HG02588 (cell line): ENCODE data around the gene C11orf68.

Experiments
- ATAC-seq: cut with Tn5 transposase; IDR thresholded peaks from one replicate; pipeline ENCODE4 v1.9.1; 2021; ENCODE audit warnings: mild to moderate bottlenecking, moderate library complexity; ENCODE audit not compliant: unreplicated experiment

Gene C11orf68

DNA sequence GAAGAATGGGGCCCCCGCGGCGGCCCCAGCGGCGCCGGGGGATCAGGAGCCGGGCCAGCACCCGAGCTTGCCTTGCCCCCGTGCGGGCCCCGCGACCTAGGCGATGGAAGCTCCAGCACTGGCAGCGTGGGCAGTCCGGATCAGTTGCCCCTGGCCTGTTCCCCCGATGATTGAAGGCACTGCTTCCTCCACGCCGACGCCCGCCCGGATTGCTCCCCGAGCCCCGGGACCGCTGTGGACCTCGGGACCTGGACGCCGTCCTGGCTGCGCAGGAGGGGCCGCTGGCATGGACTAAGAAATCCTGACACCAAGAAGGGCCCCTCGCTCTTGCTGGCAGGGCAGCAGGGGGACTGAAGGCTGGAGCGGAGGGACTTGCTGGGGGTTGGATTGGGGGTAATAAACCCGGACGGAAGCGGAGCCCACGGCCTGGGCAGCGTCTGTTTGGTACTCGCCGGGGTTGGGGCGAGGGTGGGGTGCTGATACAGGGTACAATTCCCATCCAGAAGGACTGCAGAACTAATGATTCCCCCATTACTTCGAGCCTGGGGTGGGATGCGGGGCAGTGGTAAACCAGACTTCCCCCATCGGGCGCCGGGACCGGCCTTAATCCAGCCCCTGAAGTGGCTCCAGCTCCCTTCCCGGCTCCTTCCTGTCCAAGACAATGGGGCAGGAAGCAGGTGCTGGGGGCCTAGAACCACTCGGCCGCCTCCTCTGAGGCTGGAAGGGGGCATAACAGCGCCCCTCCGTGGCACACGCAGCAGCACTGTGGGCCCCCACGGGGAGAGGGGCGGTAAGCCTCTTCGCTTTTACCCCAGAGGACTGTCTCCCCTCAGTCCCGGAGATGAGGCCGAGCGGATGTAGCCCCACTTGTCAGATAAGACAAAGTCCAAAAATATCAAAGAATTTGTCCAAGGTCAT lies 27.4 kb downstream of the C11orf68 start:
- ATAC-seq, result no peak

DNA sequence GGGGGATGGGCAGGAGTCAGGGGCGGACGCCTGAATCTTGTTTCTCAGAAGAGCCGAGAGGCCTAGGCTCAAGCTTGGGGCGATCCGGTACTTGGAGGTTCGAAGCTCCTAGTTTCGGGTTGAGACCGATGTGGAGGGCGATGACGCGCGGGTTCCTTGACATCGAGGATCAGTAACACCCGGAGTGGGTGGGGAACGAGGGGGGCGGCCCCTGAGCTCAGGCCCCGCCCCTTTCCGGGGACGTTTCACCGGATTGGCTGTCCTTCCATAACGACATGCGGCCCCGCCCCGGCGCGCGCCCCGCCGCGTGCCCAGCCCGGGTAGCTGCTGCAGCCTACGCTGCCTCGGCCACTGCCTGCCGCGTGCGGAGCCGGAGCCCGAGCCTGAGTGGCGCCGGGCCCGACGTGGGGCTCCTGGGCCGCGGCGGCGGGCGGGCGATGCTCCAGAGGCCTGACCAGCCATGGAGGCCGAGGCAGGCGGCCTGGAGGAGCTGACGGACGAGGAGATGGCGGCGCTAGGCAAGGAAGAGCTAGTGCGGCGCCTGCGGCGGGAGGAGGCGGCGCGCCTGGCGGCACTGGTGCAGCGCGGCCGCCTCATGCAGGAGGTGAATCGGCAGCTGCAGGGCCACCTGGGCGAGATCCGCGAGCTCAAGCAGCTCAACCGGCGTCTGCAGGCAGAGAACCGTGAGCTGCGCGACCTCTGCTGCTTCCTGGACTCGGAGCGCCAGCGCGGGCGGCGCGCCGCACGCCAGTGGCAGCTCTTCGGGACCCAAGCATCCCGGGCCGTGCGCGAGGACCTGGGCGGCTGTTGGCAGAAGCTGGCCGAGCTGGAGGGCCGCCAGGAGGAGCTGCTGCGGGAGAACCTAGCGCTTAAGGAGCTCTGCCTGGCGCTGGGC lies 28.3 kb downstream of the C11orf68 start, which contains the start of gene CCDC85B:
CCDC85B (plus strand) TSS at position 350 of the 895 bp plus-strand sequence; CDS start at position 461, 111 bp downstream.
- ATAC-seq, result peak; percentile 49

DNA sequence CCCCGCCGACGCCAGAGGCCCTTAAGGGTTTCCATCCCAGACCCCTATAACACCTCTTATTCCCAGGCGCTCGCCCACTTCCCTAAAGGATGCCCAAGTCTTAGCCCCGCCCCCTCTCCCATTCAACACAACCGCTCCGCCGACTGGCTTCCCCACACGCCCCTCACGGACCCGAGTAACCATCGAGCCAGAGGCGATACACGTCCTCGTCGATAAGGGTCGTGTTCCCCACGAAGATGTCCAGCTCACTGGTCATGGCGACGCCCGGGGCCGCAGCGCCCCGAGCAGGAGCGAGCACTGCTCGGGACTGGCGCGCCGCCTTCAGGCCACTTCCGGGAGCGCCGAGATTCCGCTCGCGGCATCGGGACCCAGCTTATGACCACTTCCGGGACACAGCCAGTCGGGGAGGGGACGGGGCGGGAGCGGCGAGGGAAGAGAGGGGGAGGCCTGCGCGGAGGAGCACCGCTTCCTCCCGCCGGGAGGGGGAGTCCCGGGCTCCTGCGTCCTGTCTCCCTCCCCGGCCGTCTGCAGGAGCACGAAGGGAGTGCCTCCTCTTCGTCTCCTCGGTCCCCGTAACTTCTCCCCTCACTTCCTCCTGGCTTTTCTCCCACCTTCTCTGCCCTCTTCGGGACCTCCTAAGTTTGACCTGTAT lies 30.6 kb downstream of the C11orf68 start, which contains the start of gene FIBP:
FIBP (minus strand) TSS at position 309 of the 652 bp plus-strand sequence; CDS start at position 256, 53 bp downstream.
- peak; percentile 58 for ATAC-seq

DNA sequence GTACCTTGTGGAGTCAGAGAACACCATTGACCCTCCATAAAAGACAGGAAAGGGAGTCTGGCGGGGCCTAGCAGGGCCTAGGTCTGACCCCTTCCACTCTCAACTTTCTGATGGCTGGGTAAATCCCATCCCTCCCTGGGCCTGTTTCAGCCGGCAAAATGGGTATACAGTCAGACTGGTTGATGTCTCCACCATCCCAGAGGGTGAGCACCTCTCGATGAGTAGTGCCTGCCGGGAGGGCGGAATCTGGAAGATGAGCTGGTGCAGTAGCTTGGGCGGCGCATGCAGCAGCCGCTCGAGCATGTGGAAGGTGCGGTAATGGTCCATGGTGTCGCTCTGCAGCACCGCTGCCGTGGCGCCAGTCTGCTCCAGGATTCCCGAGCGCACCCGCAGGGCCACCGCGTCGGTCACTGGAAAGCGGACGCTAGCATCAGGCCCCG lies 31.1 kb downstream of the C11orf68 start:
- no peak for ATAC-seq

DNA sequence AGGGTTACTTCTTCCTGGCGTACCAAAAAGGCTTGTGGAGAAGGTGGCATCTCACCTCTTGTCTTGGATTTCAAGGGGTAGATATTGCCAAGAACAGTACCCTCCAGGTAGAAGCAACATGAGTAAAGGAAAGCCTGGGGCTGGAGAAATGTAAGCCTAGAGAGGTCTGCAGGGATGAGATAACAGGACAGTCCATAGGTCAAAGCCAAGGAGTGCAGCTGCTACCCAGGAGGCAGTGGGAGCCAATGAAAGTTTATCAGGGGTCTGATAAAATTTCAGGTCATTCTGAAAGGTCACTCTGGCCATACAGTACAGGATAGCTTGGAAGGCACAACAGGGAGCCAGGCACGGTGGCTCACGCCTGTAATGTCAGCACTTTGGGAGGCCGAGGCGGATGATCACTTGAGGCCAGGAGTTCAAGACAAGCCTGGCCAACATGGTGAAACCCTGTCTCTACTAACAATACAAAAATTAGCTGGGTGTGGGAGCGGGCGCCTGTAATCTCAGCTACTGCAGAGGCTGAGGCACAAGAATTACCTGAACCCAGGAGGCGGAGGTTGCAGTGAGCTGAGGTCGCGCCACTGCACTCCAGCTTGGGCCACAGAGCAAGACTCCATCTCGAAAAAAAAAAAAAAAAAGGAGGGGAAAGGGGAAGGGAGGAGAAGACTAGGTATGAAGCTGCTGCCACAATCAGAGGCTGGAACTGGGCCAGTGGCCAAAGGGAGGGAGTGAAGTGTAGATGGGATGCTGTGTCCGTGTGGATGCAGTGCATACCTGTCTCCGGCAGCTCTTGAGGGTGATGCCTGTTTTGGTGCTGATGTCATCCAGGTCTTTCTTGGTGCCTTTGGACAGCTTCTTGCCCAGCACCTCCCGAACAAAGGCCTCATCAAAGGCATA lies 31.8 kb downstream of the C11orf68 start:
- ATAC-seq, result no peak

DNA sequence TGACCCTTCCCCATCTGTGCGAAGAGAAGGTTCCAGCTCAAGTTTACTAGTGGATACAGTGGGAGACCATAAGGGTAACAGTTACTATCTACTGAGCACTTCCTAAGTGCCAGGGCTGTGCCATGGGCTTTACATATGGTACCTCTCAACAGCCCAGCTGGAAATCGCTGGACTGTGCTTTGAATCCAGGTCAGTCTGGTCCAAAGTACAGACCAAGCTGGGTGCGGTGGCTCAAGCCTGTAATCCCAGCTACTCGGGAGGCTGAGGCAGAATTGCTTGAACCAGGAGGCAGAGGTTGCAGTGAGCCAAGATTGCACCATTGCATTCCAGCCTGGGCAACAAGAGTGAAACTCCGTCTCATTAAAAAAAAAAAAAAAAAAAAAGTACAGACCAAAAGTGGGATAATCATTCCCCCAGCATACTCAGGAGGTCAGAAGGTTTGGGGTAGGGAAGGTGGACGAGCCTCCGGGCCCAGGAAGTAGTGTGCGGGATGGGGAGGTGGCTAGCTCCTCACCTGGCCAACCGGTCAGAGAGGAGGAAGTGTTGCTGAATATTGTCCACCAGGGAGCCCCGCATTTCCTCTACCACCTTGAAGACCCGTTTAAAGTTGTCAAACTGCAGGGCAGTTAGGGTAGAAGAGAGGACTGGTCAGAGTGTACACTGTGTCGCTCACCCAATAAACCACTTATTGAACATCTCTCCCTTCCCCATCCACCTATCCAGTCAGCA lies 32.9 kb downstream of the C11orf68 start:
- no peak for ATAC-seq

DNA sequence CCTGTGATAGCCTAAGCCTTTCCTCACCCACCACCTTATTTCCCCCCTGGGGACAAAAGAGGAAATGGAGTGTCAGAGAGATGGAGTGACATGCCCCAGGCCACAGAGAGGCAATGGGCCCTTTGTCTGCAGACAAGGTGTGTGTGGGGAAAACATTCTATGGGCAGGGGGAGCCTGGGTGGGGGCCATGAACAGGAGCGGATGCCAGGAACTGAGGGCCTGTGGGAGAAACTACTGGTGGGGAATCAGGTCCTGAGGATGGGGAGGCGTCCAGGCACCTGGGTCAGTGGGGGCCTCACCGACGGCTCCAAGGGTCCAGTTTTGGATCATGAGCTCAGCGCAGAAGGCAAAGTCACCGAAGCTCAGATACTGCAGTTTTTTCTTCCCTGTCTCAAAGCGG lies 33.6 kb downstream of the C11orf68 start:
- no peak for ATAC-seq

DNA sequence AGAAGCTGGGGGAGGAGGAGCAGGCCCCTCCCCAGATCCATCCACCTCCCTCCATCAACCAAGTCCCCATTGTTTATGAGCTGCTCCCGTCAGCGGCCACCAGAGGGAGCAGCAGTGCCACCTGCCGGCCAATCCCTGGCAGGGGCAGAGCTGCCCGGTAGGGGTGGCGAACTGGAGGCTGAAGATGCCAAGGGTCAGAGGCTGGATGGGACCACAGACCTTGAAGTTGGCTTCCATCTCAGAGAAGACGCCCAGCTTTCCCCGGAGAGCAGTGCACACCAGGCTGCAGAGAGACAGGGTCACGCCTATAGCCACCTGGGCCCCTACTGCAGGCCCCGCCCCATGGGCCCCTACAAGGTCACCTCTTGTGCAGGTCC lies 34.2 kb downstream of the C11orf68 start:
- ATAC-seq, result no peak

DNA sequence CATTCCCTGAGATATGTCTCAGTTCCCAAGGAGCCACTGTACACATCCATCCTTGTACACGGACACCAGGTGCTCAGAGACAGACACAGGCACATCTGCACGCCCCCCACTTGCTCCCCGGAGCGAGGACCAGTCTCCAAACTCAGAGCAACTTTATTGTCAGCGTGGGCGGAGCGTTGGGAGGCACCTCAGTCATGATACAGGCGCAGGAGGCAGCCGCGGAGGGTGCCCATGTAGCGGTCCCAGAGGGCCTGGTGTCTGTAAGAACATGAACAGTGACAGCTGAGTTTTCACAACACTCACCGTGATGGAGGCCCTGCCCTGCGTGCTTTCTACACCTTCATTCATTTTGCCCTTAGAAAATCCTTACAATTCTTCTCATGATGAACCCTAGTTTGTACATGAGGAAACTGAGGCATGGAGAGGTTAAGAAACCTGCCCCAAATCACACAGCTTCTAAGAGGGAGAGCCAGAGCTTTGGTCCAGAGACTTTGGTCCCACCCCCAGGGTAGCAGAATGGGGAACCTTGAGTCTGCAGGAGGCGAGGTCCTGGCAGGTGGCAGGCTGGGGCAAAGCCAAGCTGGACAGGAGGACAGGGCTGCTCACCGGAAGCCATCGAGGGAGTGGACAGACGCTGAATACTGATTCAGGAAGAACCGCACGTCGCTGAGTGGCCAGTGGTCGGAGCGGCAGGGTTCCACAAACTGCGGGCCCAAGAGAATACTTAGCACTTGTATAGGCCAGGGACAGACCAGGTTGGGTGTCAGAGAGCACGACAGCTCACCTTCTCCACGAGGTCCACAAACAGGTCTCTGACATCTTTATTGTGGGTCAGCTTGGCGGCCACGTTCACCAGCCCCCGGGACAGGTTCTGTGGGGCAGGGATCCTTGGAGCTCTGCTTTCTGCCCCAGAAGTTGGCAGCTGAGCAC lies 34.8 kb downstream of the C11orf68 start:
- ATAC-seq, result no peak

DNA sequence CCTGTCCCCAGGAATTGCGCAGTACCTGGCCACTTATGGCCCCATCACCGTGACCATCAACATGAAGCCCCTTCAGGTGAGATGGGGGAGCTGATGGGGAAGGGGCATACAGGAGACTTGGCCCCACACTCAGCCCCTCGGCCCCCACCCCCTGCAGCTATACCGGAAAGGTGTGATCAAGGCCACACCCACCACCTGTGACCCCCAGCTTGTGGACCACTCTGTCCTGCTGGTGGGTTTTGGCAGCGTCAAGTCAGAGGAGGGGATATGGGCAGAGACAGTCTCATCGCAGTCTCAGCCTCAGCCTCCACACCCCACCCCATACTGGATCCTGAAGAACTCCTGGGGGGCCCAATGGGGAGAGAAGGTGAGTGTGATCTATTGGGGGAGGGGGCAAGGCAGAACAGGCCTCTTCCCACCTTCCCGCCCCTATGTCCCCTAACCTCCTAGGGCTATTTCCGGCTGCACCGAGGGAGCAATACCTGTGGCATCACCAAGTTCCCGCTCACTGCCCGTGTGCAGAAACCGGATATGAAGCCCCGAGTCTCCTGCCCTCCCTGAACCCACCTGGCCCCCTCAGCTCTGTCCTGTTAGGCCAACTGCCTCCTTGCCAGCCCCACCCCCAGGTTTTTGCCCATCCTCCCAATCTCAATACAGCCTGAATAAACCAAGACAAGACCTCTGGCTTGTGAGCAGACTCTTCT lies 35.7 kb downstream of the C11orf68 start:
- ATAC-seq, result no peak

DNA sequence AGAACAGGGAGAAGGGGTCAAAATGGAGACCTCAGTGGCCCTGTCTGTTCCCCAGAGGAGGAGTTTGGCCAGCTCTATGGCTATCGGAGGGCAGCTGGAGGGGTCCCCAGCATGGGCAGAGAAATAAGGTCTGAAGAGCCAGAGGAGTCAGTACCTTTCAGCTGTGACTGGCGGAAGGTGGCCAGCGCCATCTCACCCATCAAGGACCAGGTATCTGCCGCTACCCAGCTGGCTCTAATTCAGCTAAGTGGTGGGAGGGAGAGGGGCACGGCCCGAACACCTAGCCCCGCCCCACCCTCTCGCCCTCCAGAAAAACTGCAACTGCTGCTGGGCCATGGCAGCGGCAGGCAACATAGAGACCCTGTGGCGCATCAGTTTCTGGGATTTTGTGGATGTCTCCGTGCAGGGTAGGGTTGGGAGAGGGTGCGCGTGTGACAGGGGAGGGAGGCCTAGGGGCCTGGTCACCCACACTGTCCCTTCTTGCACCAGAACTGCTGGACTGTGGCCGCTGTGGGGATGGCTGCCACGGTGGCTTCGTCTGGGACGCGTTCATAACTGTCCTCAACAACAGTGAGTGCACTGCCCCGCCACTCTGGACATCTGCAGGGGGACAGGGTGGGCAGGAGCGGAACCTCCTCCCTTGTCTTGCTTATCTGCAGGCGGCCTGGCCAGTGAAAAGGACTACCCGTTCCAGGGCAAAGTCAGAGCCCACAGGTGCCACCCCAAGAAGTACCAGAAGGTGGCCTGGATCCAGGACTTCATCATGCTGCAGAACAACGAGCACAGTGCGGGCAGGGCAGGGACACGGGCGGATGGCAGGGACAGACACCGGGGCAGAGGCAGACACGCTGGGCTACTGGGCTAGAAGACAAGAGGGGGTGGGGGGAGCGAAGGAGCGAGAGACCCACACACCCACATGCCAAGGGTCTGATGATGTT lies 36.5 kb downstream of the C11orf68 start:
- ATAC-seq, result no peak

DNA sequence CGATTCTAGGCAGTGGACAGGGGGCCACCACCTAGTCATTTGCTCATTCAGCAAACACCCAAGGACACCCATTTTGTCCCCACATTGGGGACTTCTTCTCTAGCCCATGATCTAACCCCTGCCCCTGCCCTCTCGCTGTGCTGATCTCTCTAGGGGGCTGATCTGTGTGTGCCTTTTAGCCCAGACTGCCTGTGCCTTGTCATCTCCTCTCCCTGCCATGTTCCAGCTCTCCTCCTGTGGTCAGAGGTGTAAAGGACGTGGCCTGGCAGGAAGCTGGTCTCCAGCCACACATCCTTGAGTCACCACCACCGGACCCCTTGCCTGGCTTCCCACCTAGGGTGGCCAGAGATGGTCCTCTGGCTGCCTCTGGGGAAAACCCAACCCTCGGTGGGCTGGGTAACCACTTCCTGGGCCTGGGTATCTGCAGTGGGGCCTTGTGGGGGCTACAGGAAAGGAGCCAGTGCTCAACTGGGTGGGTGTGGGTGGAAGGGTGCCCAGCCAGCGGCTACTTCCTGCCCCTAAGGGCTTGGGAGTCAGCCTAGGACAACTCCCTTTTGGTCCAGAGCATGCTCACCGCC lies 37.9 kb downstream of the C11orf68 start:
- no peak for ATAC-seq

DNA sequence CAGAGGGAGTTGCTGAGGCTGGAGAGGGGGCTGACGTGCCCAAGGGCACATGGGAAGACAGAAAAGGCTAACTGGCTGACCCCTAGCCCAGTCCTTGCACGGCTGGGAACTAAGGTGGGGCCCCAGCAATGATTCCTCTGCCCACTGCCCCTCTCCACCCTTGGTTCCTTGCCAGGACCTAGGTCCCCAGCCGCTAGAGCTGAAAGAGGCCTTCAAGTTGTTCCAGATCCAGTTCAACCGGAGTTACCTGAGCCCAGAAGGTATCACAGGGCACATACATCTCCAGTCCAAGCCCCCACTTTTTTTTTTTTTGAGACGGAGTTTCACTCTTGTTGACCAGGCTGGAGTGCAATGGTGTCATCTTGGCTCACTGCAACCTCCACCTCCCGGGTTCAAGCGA lies 38.8 kb downstream of the C11orf68 start:
- ATAC-seq, result no peak

DNA sequence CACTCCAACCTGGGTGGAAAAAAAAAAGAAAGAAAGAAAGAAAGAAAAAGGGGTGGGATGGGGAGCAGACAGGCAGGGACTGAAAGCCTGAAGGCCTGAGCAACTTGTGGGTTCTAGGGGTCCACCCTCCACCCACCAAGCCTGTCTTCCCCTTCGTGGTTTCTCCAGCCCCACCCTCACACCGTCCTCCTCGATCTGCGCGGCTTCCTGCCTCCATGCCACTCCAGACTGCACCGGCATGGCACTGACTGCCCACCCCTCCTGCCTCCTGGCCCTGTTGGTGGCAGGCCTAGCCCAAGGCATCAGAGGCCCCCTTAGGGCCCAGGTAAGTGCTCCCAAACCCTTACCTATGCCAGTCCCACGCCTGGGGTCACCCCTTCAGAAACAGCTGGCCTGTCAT lies 39.2 kb downstream of the C11orf68 start, which contains the start of gene CTSW:
CTSW (plus strand) TSS at position 221 of the 400 bp plus-strand sequence; CDS start at position 239, 18 bp downstream.
- ATAC-seq, result no peak

DNA sequence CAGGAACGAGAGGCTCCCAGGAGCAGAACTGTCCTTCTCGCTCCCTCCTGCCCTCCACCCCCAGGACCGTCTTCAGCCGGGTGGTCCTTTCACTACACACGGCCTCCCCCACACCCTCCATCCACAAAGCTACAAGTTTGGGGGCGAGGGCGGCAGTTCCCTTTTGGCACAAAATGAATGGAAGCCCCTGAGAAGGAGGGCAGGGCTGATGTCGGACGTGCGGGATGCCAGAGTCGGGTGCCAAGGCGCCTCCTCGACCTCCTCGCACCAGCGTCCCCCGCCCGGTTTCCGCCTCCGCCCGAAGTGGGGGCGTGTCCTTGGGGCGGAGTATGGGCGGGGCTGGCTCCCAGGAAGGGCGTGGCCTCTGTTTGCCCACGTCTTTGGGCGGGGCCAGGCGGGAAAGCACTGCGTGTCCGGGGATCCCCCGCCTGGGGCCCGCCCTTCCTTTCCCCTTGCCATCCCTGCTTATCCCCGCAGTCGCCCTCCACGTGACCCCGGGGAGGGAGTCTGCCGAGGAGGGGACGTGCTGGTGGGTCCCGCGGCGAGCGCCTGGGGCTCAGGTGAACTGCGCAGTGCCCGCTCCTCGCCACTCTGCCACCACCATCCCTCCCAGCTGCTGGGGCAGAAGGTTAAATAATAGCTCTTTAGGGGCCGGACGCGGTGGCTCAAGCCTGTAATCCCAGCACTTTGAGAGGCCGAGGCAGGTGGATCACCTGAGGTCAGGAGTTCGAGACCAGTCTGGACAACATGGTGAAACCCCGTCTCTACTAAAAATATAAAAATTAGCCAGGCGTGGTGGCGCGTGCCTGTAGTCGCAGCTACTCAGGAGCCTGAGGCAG lies 45.3 kb downstream of the C11orf68 start:
- peak; percentile 80 for ATAC-seq
